ENCODE measurements around the gene HNRNPLL.
"Not testable (repeated sequence)": the region's sequence is repeated elsewhere in the genome, so short reads cannot be mapped to it uniquely, and the experiment has no call there.

HNRNPLL gene

GRCh38 chr2:38602732-38603401, at the start of gene HNRNPLL:
HNRNPLL (minus strand) TSS chr2:38602928; CDS start chr2:38602626, 302 bp downstream.
- peak; percentile 99 for DNase-seq

DNA sequence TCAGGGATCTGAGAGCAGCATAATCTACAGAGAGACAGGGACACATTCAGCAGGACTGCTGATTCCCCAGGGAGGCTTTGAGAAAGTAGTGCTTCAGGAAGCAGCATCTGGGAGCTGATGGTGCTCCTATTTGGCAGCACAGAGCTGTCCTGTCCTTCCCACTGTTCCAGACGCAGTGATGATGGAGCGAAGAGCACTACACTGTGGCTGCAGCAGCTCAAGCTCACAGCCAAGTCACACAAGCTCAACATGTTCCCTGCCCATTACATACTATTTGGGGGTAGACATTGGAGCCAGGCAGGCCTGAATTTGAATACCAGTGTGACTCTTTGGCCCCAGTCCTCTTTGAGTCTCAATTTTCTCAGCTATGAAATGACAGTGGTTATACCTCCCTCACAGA, 48.0 kb upstream of the HNRNPLL start:
- no peak for DNase-seq

GRCh38 chr2:38650012-38650411, 47.3 kb upstream of the HNRNPLL start:
- no peak for DNase-seq

- no peak for DNase-seq
Measured at GRCh38 chr2:38649176-38649728, 46.5 kb upstream of the HNRNPLL start.

DNA sequence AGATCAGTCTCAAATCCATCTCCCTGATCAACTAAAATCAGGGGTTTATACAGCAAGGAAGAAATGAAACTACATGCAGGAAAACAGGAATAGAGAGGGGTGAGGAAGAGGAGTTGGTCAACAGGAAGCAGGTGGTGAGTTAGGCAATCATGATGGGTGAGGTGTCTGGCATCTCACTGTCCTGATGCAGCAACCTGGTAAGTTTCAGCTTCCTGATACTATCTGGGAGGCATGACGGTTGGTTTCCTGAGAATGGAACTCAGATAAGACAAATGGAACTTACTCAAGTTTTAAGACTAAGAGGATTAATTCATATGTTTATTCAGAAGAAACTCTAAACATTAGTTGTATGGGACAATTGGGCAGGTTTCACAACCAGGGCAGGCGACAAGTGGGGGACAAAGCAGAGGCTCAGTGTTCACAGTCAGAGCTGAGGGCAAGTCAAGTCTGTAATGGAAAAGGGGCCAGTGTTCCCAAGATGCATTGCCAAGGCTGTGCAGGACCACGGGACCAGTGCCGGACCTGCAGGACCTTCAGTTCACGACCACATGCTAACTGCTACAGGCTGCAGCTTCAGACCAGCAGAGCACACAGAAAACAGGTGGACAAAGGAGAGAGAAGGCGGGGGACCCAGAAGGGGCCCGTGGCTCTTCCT, 45.5 kb upstream of the HNRNPLL start:
- no peak for DNase-seq

GRCh38 chr2:38643683-38644511, 41.2 kb upstream of the HNRNPLL start:
- not testable (repeated sequence) for DNase-seq

DNA sequence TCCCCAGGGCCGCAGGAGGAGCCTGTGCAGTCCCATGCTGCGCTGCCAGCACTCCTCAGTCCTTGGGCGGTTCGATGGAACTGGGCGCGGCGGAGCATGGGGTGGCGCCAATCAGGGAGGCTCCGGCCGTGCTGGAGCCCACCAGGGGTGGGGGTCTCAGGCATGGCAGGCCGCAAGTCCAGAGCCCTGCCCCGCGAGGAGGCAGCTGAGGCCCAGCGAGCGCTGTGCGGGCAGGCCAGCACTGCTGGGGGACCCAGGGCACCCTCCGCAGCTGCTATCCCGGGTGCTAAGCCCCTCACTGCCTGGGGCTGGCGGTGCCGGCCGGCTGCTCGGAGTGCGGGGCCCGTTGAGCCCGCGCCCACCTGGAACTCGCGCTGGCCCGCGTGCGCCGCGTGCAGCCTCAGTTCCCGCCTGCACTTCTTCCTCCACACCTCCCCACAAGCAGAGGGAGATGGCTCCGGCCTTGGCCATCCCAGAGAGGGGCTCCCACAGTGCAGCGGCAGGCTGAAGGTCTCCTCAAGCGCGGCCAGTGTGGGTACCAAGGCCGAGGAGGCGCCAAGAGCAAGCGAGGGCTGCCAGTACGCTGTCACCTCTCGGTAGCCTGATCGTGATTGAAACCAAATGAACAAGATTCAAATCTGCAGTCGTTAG, 40.4 kb upstream of the HNRNPLL start:
- DNase-seq, result no peak

DNA sequence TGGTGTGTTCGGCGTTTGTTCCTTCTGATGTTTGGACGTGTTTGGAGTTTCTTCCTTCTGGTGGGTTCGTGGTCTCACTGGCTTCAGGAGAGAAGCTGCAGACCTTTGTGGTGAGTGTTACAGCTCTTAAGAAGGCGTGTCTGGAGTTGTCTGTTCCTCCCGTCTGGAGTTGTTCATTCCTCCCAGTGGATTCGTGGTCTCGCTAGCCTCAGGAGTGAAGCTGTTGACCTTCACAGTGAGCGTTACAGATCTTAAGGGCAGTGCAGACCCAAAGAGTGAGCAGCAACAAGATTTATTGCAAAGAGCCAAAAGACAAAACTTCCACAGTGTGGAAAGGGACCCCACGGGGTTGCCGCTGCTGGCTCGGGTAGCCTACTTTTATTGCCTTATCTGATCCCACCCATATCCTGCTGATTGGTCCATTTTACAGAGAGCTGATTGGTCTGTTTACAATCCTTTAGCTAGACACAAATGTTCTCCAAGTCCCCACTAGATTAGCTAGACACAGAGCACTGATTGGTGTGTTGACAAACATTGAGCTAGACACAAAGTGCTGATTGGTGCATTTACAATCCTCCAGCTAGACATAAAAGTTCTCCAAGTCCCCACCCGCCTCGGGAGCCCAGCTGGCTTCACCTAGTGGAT, 39.8 kb upstream of the HNRNPLL start:
- DNase-seq, result not testable (repeated sequence)

GRCh38 chr2:38636069-38636468, 33.3 kb upstream of the HNRNPLL start:
- no peak for DNase-seq

DNA sequence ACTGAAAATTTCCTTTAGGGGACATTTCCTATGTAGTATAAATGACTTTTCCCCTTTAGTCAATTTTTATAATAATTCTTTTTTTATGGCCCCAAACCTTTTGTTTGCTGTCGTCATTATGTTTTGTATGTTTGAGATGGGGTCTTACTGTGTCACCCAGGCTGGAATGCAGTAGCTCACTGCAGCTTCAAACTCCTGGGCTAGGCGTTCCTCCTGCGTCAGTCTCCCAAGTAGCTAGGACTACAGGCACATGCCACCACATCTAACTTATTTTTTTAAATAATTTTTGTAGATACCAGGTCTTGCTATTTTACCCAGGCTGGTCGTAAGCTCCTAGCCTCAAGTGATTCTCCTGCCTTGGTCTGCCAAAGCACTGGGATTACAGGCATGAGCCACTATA, 32.4 kb upstream of the HNRNPLL start:
- no peak for DNase-seq

DNA sequence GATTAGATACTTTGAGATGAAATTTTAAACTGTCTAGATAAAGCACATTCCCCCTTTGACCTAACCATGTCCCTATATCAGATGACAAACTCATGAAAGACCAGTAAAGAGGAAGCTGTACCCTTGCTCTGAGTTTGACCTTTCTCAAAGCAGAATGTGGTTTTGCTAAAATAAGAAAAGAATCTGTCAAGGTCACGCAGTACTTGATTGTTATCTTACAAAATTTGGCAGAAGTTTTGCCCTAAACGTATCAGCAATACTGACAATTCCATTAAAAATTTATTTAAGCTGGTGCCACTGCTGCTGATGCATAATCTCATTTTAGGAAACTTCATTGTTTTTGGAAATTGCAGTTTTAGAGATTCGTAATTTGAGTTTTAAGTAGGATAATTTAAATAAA, 32.0 kb upstream of the HNRNPLL start:
- no peak for DNase-seq

DNA sequence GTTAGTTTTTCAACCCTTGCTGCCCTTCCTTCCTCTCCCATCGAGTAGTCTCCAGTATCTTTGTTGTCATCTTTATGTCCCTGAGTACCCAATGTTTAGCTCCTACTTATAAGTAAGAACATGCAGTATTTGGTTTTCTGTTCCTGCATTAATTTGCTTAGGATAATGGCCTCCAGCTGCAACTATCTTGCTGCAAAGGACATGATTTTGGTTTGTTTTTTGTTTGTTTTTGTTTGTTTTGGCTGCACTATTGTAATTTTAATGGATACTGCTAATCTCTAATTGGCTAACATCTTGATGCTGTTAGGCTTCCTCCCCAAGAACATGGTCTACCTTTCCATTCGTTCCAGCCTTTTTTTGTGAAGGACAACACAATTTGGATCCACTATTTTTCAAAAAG, 31.2 kb upstream of the HNRNPLL start:
- DNase-seq, result no peak

GRCh38 chr2:38632980-38633379, 30.3 kb upstream of the HNRNPLL start:
- DNase-seq, result no peak

- no peak for DNase-seq
Measured at GRCh38 chr2:38631976-38632375, 29.2 kb upstream of the HNRNPLL start.

DNA sequence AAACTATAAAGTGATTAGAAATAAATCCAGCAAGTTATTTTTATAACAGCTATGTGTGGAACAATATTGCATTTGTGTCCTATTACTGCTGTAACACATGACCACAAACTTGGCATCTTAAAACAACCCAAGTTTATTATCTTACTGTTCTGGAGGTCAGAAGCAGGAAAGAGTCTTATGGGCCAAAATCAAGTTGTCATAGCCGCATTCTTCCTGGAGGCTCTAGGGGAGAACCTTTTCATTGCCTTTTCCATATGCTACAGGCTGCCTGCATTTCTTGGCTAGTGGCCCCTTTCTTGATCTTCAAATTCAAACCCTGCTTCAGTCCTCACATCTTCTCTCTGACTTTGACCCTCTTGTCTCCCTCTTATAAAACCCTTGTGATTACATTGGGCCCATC, 27.0 kb upstream of the HNRNPLL start:
- DNase-seq, result no peak

DNA sequence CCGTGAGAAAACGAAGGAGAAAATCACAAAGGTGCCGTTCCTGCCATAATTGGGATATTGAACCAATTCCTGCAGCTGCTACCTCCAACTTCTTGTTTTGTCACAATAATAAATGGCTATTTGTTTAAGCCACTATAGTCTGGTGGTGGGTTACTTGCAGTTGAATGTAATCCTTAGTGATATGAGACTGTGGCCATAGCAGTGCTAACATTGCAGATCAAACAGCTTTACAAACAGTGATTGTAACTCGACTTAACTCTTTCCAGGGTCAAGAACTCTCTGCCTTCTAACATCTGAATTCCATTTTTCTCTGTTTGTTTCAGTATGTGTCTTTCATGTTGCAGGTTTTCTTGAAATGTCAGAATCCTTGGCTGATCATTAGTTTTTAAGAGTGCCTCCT, 24.7 kb upstream of the HNRNPLL start:
- DNase-seq, result peak in 1 of 3 experiments; percentile 15

GRCh38 chr2:38626326-38627035, 23.8 kb upstream of the HNRNPLL start:
- DNase-seq, result no peak

GRCh38 chr2:38622210-38622609, 19.5 kb upstream of the HNRNPLL start:
- no peak for DNase-seq

- no peak for DNase-seq
Measured at GRCh38 chr2:38621018-38621417, 18.3 kb upstream of the HNRNPLL start.

DNA sequence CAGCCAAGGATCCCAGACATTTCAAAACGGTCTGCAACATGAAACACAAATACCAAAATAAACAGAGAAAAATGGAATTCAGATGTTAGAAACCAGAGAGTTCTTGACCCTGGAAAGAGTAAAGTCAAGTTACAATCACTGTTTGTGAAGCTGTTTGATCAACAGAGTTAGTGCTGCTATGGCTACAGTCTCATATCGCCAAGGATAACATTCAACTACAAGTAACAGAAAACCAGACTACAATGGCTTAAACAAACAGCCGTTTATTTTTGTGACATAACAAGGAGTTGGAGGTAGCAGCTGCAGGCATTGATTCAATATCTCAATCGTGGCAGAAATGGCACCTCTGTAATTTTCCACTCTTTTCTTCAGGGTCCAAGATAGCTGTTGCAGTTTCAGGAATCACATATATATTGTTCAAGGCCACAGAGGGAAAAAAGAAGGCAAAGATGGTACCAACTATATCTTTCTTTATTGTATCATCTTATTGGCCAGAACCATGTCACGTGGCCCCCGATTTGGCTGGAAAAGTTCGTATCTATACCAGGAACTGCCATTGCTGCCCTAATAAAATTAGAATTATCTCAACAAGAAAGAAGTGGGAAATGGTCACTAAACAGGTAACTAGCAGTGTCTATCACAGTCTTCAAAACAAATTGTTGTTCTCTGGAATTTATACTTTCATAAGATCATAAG, 17.7 kb upstream of the HNRNPLL start:
- DNase-seq, result peak in 1 of 3 experiments; percentile 66
